GM19099 (cell line): ENCODE data around the gene CDHR2.

Experiments used
- POLR2A ChIP-seq: IDR thresholded peaks from 3 replicates; pipeline ENCODE4 v1.6.1; 2011; ENCODE audit warnings: low read depth; ENCODE audit not compliant: insufficient read length; ENCODE audit errors: extremely low read depth

The CDHR2 gene

GRCh38 chr5:176625512-176625911 is 76.4 kb downstream of the CDHR2 start:
- no peak for TF ChIP-seq POLR2A

DNA sequence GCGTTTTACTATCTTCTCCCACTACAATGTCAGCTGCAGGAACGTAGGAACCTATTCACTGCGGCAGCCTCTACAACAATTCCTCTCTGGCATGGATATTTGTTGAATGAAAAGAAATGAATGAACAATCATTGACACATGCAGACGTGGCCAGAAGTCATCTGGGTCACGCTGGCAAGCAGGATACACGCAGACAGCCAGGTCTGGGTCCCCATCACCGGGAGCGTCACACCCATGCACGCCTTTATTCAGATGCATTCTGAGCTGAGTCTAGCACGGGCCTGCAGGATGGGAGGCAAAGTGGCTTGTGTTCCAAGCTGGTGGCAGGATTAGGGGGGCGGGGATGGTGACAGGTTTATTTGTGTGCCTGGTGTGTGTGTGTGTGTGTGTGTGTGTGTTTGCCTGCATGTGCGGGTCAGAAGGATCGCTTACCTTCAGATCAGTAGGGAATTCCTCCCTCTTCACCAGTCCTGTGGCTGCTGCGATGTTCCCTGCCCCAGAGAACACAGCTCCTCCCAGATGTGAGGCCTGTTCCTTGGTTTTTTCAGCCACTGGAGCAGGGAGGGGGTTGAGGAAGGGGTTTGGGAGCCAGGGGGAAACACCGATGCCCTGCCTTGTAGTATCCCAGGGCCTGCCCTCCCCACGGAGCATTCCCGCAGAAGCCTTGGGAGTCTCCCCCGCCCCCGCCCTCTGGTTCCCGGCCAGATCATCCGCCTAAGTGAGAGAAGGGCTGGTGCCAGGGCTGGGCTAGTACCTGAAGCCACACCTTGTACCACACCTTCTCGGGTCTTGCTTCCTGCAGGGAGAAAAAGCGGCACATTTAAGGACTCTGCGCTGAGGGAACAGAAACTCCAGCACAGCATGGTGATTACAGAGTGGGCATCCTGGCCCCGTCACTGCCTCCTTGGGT is 77.1 kb downstream of the CDHR2 start:
- no peak for TF ChIP-seq POLR2A

- no peak for TF ChIP-seq POLR2A
Measured at GRCh38 chr5:176626876-176627236, 77.7 kb downstream of the CDHR2 start.

- no peak for TF ChIP-seq POLR2A
Measured at GRCh38 chr5:176627582-176627981, 78.4 kb downstream of the CDHR2 start.

DNA sequence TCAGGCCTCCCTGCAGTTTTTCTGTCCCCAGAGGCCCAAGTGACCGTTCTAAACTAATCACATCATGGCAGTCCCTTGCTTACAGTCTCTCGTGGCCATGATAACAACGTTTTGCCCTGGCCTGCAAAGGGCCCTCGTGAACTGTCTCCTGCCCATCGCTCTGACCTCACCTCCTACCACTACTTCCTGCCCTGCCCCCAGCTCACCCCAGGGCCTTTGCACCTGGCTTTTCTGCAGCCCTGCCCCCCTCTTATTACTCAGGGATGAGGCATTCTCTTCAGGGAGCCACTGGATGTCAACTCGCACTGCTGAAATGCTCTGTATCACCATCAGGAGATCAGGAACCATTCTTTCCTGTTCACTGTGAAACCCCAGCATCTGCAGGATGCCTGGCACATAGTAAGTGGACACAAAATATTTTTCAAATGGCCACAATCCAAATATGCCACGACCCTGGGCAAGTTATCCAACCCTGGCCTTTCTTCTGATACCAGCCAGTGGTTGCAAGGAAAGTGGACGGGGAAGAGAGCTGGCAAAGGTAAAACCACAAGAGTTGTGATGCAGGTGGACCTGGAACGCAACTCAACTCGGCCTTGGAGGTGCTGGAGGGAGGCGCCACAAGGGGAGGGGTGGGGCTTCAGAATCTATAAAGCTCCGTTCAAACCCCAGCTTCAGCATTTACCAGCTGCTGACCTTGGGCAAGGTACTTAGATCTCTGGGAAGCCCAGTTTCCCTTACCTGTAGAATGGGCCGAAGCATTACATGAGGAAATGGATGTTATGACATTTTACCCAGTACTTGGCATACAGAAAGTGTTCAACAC is 79.5 kb downstream of the CDHR2 start:
- no peak for TF ChIP-seq POLR2A

- no peak for TF ChIP-seq POLR2A
Measured at GRCh38 chr5:176629317-176629852, 80.2 kb downstream of the CDHR2 start.

DNA sequence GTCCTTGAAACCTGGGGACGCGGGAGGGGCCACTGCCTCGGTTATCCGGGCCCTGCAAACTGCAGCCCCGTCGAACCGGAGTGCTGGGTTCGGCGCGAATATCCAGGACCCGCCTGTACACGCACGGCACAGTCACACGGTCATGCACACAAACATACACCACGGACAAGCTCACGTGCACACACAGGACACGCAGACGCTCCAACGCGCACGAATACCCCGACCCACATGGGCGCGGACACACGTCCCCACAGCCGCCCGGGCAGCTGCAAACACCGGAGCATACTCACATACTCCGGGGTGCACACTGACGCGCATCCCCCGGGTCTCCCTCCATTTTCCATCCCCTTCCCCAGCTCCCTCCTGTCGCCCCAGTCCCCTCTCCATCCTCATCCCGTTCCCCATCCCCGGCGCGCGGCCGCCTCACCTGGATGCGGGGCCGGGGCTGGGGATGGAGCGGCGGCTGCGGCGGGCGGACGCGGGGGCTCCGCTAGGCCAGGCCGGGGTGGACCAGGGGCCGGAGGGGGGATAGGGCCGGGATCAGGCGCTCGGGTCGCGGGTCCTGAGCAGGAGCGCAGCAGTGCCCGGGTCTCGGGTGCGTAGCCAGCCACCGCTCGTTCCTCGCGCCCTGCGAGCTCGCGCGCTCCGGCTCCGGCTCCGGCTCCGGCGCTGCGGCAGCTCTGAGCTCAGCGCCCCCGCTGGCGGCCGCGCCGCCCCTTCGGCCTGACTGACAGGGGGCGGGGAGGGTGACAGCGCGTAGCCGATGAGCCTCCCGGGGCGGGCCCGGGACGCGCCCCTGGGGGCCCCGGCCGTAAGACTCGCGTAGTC is 80.9 kb downstream of the CDHR2 start, which contains the start of the genes EIF4E1B and SNCB:
Gene EIF4E1B, plus strand, starts transcription at position 823 of the 828 bp plus-strand sequence. CDS start 12,113 bp downstream, outside the sequence.
Gene SNCB, minus strand, starts transcription at position 682 of the 828 bp plus-strand sequence. CDS start 880 bp downstream, outside the sequence.
- no peak for TF ChIP-seq POLR2A

DNA sequence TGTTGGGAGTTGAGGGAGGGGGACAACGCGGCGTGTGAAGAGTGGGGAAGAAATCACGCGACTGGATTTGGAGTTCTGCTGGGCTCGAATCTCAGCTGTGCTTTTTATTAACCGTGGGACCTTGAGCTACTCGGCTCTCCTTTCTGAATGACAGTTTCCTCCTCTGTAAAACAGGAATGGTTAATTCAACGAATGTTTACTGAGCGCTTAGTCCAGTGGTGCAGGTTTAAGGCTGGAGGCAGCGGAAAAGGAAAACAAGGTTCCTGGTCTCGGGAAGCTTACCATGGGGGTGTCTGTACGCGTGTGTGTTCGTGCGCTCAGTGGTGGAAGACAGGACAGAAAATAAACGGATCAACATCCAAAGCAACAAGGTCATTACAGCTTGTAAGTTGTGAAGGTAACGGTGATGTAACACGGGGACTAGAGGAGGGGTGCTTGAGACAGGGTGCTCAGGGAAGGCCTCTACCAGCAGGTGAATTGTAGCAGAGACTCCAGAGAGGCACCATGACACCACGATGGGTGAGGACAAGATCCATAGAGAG is 81.6 kb downstream of the CDHR2 start:
- TF ChIP-seq POLR2A, result no peak

- TF ChIP-seq POLR2A, result no peak
Measured at GRCh38 chr5:176631383-176632200, 82.5 kb downstream of the CDHR2 start.

DNA sequence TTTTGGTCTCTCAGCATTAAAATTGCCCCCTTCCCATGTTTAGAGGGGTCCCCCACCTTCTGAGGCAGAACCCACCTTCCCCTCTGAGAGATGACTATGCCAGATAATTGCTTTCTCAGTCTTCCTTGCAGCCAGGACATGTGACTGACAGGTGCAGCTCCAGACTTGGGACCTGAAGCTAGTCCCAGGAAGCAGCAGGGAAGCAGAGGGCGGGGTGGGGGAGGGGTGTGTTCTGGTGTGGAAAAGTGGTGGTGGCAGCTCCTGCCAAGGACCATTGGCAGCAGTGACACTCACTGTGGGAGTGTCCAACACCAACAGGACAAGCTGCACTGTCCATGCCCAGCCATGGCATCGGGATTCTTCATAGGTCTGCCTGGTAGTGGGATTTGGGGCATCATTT is 83.6 kb downstream of the CDHR2 start:
- TF ChIP-seq POLR2A, result no peak

- no peak for TF ChIP-seq POLR2A
Measured at GRCh38 chr5:176633598-176633997, 84.5 kb downstream of the CDHR2 start.

DNA sequence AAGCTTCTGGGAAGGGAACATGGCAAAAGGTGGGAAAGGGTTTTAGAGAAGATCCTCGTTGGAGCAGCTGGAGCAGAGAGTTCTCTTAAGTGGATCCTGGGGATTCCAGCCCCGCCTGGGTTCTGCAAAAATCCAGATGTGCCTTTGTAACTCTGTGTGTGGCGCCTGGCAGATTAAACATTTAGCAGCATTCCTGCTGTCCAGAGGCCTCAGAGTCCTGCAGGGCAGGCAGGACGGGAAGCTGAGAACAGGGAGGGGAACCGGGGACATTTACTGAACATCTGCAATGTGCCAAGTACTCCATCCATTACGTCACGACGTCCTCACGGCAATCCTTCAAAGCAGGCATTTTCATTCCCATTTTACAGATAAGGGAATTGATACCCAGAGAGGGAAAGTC is 87.3 kb downstream of the CDHR2 start:
- TF ChIP-seq POLR2A, result no peak

DNA sequence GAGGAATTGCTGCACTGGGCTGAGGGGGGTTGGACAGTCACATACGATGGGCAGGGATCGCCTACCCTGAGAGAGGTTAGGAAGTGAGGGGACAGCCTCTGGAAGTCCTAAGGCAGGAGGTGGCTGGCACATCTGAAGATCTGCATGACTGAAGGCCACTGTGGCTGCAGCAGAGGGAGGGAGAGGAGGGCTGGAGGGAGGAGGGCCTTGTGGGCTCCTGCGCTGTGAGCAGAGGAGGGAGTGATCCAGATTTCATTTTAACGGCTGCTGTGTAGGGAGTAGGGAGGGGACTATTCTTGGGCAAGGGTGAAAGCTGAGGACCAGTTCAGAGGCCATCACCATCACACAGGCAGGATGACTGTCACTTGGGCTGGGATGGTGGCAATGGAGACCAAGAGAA is 88.4 kb downstream of the CDHR2 start:
- no peak for TF ChIP-seq POLR2A

DNA sequence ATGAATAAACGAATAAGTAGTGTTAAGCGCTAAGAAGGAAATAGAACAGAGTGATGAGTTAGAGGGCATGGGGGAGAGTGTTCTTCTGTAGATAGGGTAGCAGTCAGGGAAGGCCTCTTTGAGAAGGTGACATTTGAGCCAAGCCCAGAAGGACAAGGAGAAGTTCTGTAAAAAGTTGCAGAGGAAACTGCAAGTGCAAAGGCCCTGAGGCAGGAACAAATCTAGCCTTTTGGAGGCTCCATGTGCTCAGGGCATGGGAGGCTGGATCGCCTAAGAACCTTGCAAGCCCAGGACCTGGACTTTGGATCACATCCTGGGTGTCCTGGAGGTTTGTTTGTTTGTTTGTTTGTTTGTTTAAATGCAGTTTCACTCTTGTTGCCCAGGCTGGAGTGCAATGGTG is 89.3 kb downstream of the CDHR2 start:
- no peak for TF ChIP-seq POLR2A

- no peak for TF ChIP-seq POLR2A
Measured at GRCh38 chr5:176639208-176639607, 90.1 kb downstream of the CDHR2 start.
